ENCODE measurements around the gene GNMT. TPM values are rescaled to one million over a fixed set of nuclear protein-coding genes. Genes with fewer than 3 reads are reported as not detected.

GNMT gene
- polyA plus RNA-seq, 1 donor from 2014 or later: 0.97 TPM

- H3K4me2 ChIP-seq (ENCODE audit: low read length): peak within 1 kb of the TSS; percentile 88
- no peaks in the 10 kb centered on the region for H3K36me3 ChIP-seq (ENCODE audit: insufficient read depth, low read length)
- H3K4me3 ChIP-seq (ENCODE audit: low read length): peak within 1 kb of the TSS; percentile 95
- H3K9ac ChIP-seq (ENCODE audit: low read length): peak within 1 kb of the TSS; percentile 83
- H3F3A ChIP-seq (ENCODE audit: insufficient read depth, low read length, poor library complexity, severe bottlenecking): peaks cover 3% of the 10 kb centered on the region
- H3K9me2 ChIP-seq (ENCODE audit: insufficient read depth, low read length): no peaks in the 10 kb centered on the region
- TF ChIP-seq MXI1 (conservative IDR thresholded peaks at IDR 0.05; ENCODE audit: poor library complexity, severe bottlenecking): peak; percentile 90
- peak; percentile 77 for TF ChIP-seq TAF1 (IDR thresholded peaks at IDR 0.05; ENCODE audit: low read depth)
- TF ChIP-seq CTCF (IDR thresholded peaks at IDR 0.05; ENCODE audit: poor library complexity, severe bottlenecking): peak; percentile 42
- TF ChIP-seq, protein P1, sequence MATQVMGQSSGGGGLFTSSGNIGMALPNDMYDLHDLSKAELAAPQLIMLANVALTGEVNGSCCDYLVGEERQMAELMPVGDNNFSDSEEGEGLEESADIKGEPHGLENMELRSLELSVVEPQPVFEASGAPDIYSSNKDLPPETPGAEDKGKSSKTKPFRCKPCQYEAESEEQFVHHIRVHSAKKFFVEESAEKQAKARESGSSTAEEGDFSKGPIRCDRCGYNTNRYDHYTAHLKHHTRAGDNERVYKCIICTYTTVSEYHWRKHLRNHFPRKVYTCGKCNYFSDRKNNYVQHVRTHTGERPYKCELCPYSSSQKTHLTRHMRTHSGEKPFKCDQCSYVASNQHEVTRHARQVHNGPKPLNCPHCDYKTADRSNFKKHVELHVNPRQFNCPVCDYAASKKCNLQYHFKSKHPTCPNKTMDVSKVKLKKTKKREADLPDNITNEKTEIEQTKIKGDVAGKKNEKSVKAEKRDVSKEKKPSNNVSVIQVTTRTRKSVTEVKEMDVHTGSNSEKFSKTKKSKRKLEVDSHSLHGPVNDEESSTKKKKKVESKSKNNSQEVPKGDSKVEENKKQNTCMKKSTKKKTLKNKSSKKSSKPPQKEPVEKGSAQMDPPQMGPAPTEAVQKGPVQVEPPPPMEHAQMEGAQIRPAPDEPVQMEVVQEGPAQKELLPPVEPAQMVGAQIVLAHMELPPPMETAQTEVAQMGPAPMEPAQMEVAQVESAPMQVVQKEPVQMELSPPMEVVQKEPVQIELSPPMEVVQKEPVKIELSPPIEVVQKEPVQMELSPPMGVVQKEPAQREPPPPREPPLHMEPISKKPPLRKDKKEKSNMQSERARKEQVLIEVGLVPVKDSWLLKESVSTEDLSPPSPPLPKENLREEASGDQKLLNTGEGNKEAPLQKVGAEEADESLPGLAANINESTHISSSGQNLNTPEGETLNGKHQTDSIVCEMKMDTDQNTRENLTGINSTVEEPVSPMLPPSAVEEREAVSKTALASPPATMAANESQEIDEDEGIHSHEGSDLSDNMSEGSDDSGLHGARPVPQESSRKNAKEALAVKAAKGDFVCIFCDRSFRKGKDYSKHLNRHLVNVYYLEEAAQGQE (IDR thresholded peaks at IDR 0.05; ENCODE audit: borderline replicate concordance): peak; percentile 41
- TF ChIP-seq RAD21 (conservative IDR thresholded peaks at IDR 0.05): peak; percentile 17
- no peak for TF ChIP-seq EZH2 (IDR thresholded peaks at IDR 0.05; ENCODE audit: borderline replicate concordance, insufficient read depth, low read length, poor library complexity, severe bottlenecking)
- peak; percentile 9 for TF ChIP-seq SMC3 (conservative IDR thresholded peaks at IDR 0.05; ENCODE audit: poor library complexity)
- TF ChIP-seq EP300 (conservative IDR thresholded peaks at IDR 0.05; ENCODE audit: poor library complexity, severe bottlenecking): peak; percentile 37
- peak; percentile 92 for TF ChIP-seq POLR2AphosphoS5 (IDR thresholded peaks at IDR 0.05)
- H3K79me2 ChIP-seq (replicated peaks; ENCODE audit: insufficient read depth, low read length): peaks cover 6% of the 10 kb centered on the region
- peak within 1 kb of the TSS; percentile 62 for H2AFZ ChIP-seq (ENCODE audit: low read depth, low read length)
- no peaks in the 10 kb centered on the region for H3K27me3 ChIP-seq (ENCODE audit: insufficient read depth, low read depth, low read length)
- H3K27ac ChIP-seq (ENCODE audit: low read length): peak within 1 kb of the TSS; percentile 90
- H3K9me3 ChIP-seq (ENCODE audit: low read length): no peaks in the 10 kb centered on the region
- no peaks in the 10 kb centered on the region for H4K20me1 ChIP-seq (ENCODE audit: insufficient read depth)
Measured at GRCh38 chr6:42978839-42979522, 18.4 kb downstream of the GNMT start, which contains the start of gene PEX6. PEX6 (minus strand) TSS chr6:42979181; CDS start chr6:42979150, 31 bp downstream.

DNA sequence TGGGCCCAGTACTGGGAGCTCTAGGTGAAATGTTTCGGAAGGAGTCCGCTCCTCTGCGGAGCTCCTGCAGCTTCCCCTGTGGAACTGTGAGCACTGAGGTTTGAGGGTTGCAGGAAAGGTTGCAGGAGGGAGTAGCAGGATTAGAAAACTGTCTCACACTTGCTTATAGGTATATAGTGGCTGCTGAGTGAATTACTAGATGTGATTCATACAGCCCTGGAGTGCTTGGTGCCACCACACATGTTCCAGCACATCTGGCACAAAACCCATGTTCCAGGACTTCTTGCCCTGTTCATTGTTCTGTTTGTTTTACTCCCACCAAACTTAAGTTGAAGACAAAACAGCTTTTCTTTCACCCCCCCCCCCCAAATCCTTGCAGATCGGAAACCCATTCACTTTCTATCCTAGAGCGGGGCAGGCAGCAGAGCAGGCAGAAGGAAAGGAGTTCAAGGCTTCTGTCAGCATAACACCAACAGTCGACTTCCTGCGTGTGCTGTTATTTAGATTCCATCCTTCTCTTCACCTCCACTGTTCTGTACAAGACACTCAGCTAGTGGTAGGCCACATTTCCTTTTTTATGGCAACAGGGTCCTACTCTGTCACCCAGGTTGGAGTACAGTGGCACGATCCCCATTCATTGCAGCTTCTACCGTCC, 19.1 kb downstream of the GNMT start:
- peak overlapping the region; percentile 62 for H2AFZ ChIP-seq (ENCODE audit: low read depth, low read length)
- H3K9me2 ChIP-seq (ENCODE audit: insufficient read depth, low read length): no peaks in the 10 kb centered on the region
- H3K4me2 ChIP-seq (ENCODE audit: low read length): peak overlapping the region; percentile 77
- H3K27me3 ChIP-seq (ENCODE audit: insufficient read depth, low read depth, low read length): no peaks in the 10 kb centered on the region
- H3K79me2 ChIP-seq (replicated peaks; ENCODE audit: insufficient read depth, low read length): peaks cover 6% of the 10 kb centered on the region
- peak overlapping the region; percentile 95 for H3K4me3 ChIP-seq (ENCODE audit: low read length)
- peak overlapping the region; percentile 90 for H3K27ac ChIP-seq (ENCODE audit: low read length)
- H4K20me1 ChIP-seq (ENCODE audit: insufficient read depth): no peaks in the 10 kb centered on the region
- no peak for TF ChIP-seq TAF1 (IDR thresholded peaks at IDR 0.05; ENCODE audit: low read depth)
- TF ChIP-seq, protein P1 (IDR thresholded peaks at IDR 0.05; ENCODE audit: borderline replicate concordance): no peak
- TF ChIP-seq CTCF (IDR thresholded peaks at IDR 0.05; ENCODE audit: poor library complexity, severe bottlenecking): no peak
- TF ChIP-seq EZH2 (IDR thresholded peaks at IDR 0.05; ENCODE audit: borderline replicate concordance, insufficient read depth, low read length, poor library complexity, severe bottlenecking): no peak
- no peak for TF ChIP-seq MXI1 (conservative IDR thresholded peaks at IDR 0.05; ENCODE audit: poor library complexity, severe bottlenecking)
- TF ChIP-seq POLR2AphosphoS5 (IDR thresholded peaks at IDR 0.05): no peak
- TF ChIP-seq EP300 (conservative IDR thresholded peaks at IDR 0.05; ENCODE audit: poor library complexity, severe bottlenecking): no peak
- TF ChIP-seq RAD21 (conservative IDR thresholded peaks at IDR 0.05): no peak
- peaks cover 4% of the 10 kb centered on the region for H3F3A ChIP-seq (ENCODE audit: insufficient read depth, low read length, poor library complexity, severe bottlenecking)
- no peaks in the 10 kb centered on the region for H3K9me3 ChIP-seq (ENCODE audit: low read length)
- H3K36me3 ChIP-seq (ENCODE audit: insufficient read depth, low read length): no peaks in the 10 kb centered on the region
- H3K9ac ChIP-seq (ENCODE audit: low read length): peak overlapping the region; percentile 83

Measured in neural cell (in vitro differentiated cells).